Tibial nerve (tissue), 4 donors: ENCODE data around the gene CCDC17. TPM values are rescaled to one million over a fixed set of nuclear protein-coding genes. Genes with fewer than 3 reads are reported as not detected.

Experiments used
- DNase-seq, 2 donors: peaks; one replicate each; pipeline ENCODE4 v3.0.0-alpha.2; 2019; ENCODE audit warnings: low spot score in 2 of 2
- H3K27ac ChIP-seq, 4 donors: fragments of 200-600 bp; sonication (generic) in 3 of 4; one replicate each; pipeline ENCODE4 v1.5.1; 2017 to 2019; ENCODE audit warnings: mild to moderate bottlenecking in 1 of 4
- H3K27me3 ChIP-seq, 2 donors: fragments of 200-600 bp; sonication (generic) in 1 of 2; one replicate each; pipeline versions ENCODE4 v1.5.1 to v1.6.0; 2017 to 2019
- H3K36me3 ChIP-seq, 3 donors: fragments of 200-600 bp; sonication (generic); one replicate each; pipeline ENCODE4 v1.5.1; 2018 to 2019
- H3K4me1 ChIP-seq, 4 donors: fragments of 200-600 bp; sonication (generic) in 3 of 4; one replicate each; pipeline ENCODE4 v1.5.1; 2017 to 2019
- H3K4me3 ChIP-seq, 4 donors: fragments of 200-600 bp; sonication (generic) in 3 of 4; one replicate each; pipeline ENCODE4 v1.5.1; 2017 to 2019; ENCODE audit warnings: mild to moderate bottlenecking in 1 of 4, moderate library complexity in 1 of 4
- H3K9me3 ChIP-seq, 4 donors: fragments of 200-600 bp; sonication (generic) in 3 of 4; one replicate each; pipeline ENCODE4 v1.5.1; 2017 to 2019
- EP300 ChIP-seq, 2 donors: sonication (generic); formaldehyde crosslinking; IDR thresholded peaks; one replicate each; pipeline ENCODE4 v1.6.1; 2017; ENCODE audit warnings: antibody characterized with exemption in 2 of 2, mild to moderate bottlenecking in 1 of 2
- POLR2A ChIP-seq, 2 donors: fragments of 450-650 bp; IDR thresholded peaks; one replicate each; pipeline ENCODE4 v1.6.1; 2017; ENCODE audit warnings: antibody characterized with exemption in 2 of 2, mild to moderate bottlenecking in 2 of 2, moderate library complexity in 2 of 2
- WGBS, 2 donors: methylation state at CpG; one replicate each; pipeline ENCODE4 v1.1.5; 2018; 5-methylcytosine and 5-hydroxymethylcytosine counted together
- total RNA-seq, 4 donors: library from RNA; depleted of rRNA; stranded (reverse); fragments of >200 nt; gene quantifications; one replicate each; pipeline ENCODE4 v1.1.0, GENCODE V29; 2016
- TF ChIP-seq, protein P1 (sequence below), 5 experiments: fragments of 200-600 bp in 3 of 5; fragments of 450-650 bp in 2 of 5; sonication (generic) in 3 of 5; IDR thresholded peaks; one replicate each; pipeline ENCODE4 v1.5.1; 2016 to 2019; ENCODE audit warnings: antibody characterized with exemption in 5 of 5, mild to moderate bottlenecking in 3 of 5, moderate library complexity in 2 of 5

The CCDC17 gene
- total RNA-seq, 4 donors from 2014 or later, result 0.44 to 5.9 (median 4.3) TPM

DNA sequence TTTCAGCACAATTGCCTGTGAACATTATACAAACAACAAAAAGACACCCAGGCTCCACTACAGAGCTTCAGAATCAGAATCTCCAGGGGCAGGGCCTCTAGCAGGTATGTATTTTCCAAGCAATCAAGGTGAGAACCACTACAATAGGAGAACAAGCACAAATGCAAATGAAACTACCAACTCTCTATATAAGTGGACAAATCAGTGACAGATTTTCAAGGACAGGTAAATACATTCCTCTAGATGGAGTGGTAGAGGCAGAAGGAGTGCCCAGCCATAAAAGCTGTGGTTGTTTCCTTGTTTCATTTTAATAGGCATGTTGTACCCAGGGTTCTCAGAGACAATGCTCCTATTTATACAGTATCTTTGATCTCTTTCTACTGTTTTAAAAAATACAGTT, 20.1 kb upstream of the CCDC17 start:
- Histone ChIP-seq H3K9me3 (no peaks in the 10 kb centered on the region), H3K4me3 (no peak overlapping the region), H3K36me3 (peaks cover 0 to 61% (median 4%) of the 10 kb centered on the region in 3 donors), H3K27ac (no peak overlapping the region), H3K27me3 (no peaks in the 10 kb centered on the region), H3K4me1 (peaks cover 0 to 18% (median 0%) of the 10 kb centered on the region in 4 donors)
- TF ChIP-seq, protein P1, sequence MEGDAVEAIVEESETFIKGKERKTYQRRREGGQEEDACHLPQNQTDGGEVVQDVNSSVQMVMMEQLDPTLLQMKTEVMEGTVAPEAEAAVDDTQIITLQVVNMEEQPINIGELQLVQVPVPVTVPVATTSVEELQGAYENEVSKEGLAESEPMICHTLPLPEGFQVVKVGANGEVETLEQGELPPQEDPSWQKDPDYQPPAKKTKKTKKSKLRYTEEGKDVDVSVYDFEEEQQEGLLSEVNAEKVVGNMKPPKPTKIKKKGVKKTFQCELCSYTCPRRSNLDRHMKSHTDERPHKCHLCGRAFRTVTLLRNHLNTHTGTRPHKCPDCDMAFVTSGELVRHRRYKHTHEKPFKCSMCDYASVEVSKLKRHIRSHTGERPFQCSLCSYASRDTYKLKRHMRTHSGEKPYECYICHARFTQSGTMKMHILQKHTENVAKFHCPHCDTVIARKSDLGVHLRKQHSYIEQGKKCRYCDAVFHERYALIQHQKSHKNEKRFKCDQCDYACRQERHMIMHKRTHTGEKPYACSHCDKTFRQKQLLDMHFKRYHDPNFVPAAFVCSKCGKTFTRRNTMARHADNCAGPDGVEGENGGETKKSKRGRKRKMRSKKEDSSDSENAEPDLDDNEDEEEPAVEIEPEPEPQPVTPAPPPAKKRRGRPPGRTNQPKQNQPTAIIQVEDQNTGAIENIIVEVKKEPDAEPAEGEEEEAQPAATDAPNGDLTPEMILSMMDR (IDR thresholded peaks at IDR 0.05), result no peak
- TF ChIP-seq EP300 (IDR thresholded peaks at IDR 0.05), result no peak
- no peak for TF ChIP-seq POLR2A (IDR thresholded peaks at IDR 0.05)
- DNase-seq, result no peak

DNA sequence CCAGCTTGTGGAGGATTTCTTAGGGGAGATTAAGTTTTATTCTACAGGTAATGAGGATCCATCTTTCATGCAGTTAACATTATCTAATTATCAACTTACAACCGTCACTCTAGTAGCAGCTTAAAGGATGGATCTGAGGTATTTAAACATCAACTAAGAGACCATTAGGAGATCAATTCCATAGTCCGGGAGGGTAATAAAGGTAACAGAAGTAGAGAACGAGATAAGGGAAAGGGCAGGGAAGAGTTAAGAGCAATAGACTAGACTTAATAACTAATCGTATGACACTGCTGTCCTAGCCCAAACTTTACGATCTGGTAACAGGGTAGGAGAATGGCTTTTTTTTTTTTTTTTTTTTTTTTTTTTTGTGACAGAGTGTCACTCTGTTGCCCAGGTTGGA, 19.5 kb upstream of the CCDC17 start:
- DNase-seq, result no peak
- TF ChIP-seq POLR2A (IDR thresholded peaks at IDR 0.05), result no peak
- TF ChIP-seq, protein P1 (IDR thresholded peaks at IDR 0.05), result no peak
- no peak for TF ChIP-seq EP300 (IDR thresholded peaks at IDR 0.05)
- Histone ChIP-seq H3K27ac (no peak overlapping the region), H3K4me1 (peaks cover 0 to 18% (median 0%) of the 10 kb centered on the region in 4 donors), H3K27me3 (no peaks in the 10 kb centered on the region), H3K36me3 (peaks cover 0 to 62% (median 6%) of the 10 kb centered on the region in 3 donors), H3K9me3 (no peaks in the 10 kb centered on the region), H3K4me3 (no peak overlapping the region)
- WGBS, 2 donors, result 66% methylated on average over 5 of the region's 5 CpGs

DNA sequence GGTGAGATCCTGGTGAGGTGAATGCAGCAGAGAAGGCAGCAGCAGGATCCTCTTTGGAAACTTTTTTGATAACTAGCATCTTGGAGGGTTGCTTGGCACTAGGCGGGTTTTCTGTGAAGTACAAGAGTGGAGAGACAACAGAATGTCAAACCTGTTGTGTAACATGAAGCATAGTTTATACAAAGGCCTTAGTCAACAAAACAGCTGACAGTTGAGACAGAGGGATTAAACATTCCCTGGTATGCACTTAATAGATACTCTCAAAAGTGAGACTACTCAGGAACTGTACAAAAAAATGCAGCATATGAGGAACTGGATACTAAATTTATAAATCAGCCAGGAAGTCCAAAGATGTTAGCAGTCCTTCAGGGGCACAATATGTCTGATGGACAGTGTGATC, 16.4 kb upstream of the CCDC17 start:
- H3K27me3 ChIP-seq, result no peaks in the 10 kb centered on the region
- H3K4me1 ChIP-seq, result peaks cover 0 to 12% (median 0%) of the 10 kb centered on the region in 4 donors
- TF ChIP-seq POLR2A (IDR thresholded peaks at IDR 0.05) (no peak), EP300 (IDR thresholded peaks at IDR 0.05) (no peak)
- TF ChIP-seq, protein P1 (IDR thresholded peaks at IDR 0.05), result no peak
- no peak overlapping the region for H3K4me3 ChIP-seq
- H3K9me3 ChIP-seq, result no peaks in the 10 kb centered on the region
- 93 to 100% methylated on average over 1 of the region's 1 CpG for WGBS, 2 donors
- no peak overlapping the region for H3K27ac ChIP-seq
- no peak for DNase-seq
- H3K36me3 ChIP-seq, result peaks cover 0 to 71% (median 6%) of the 10 kb centered on the region in 3 donors

DNA sequence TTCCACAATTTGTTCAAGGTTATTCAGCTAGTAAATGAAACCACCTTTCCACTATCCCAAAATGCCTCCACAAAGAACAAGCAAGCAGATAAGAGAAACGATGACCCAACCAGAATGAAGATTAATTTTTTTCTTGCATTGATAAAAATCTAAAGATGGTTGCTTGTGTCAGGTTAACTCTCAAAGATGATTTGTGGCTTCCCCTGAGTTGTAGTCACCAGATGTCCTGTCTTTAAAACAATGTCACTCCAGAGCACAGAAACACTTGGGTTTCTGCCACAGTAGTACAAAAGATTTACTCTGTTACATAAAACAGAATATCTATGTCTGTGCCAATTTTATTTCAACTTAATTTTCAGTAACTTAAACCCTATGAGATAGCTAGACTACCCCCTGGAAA, 11.4 kb upstream of the CCDC17 start:
- Histone ChIP-seq H3K36me3 (peaks cover 0 to 89% (median 12%) of the 10 kb centered on the region in 3 donors), H3K27ac (no peak overlapping the region), H3K4me3 (no peak overlapping the region), H3K9me3 (no peaks in the 10 kb centered on the region), H3K27me3 (no peaks in the 10 kb centered on the region), H3K4me1 (peaks cover 0 to 3% (median 0%) of the 10 kb centered on the region in 4 donors)
- DNase-seq, result no peak
- TF ChIP-seq, protein P1 (IDR thresholded peaks at IDR 0.05), result no peak
- TF ChIP-seq POLR2A (IDR thresholded peaks at IDR 0.05) (no peak), EP300 (IDR thresholded peaks at IDR 0.05) (no peak)
- WGBS, 2 donors, result 66 to 88% methylated on average over 1 of the region's 1 CpG

DNA sequence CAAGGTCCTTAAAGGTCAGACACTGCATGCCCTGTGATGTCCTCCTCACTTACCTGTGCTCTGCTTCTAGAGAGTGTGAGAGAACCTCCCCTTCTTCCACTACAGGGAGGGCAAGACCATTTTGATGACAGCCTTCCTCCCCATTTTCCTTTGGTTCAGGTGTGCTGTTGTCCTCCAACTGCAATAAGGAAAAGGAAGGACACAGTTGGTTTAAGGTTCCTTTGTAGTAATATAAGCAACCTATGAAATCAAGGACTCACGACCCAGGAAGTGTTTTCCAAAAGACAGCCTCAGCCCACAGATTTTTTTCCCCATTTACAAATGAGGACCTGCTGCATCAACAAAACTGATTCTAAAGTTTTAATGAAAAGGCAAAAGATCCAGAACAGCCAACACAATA, 6.6 kb upstream of the CCDC17 start:
- Histone ChIP-seq H3K27ac (no peak overlapping the region), H3K4me1 (peaks cover 0 to 2% (median 0%) of the 10 kb centered on the region in 4 donors), H3K9me3 (no peaks in the 10 kb centered on the region), H3K27me3 (no peaks in the 10 kb centered on the region), H3K4me3 (no peak overlapping the region), H3K36me3 (peaks cover 3 to 91% (median 28%) of the 10 kb centered on the region in 3 donors)
- DNase-seq, result no peak
- 71 to 91% methylated on average over 1 of the region's 1 CpG for WGBS, 2 donors
- TF ChIP-seq POLR2A (IDR thresholded peaks at IDR 0.05) (no peak), EP300 (IDR thresholded peaks at IDR 0.05) (no peak)
- TF ChIP-seq, protein P1 (IDR thresholded peaks at IDR 0.05), result no peak
